Endodermal cell (in vitro differentiated cells): ENCODE results near the gene SPECC1. TPM values are rescaled to one million over a fixed set of nuclear protein-coding genes. Genes with fewer than 3 reads are reported as not detected.

Source experiments
- DNase-seq: peaks from one replicate; pipeline ENCODE4 v3.0.0-alpha.2; 2017
- H3K27ac ChIP-seq: 2 replicates; pipeline ENCODE4 v1.5.1; 2013; ENCODE audit warnings: mild to moderate bottlenecking, low read depth, low read length, moderate library complexity
- H3K27me3 ChIP-seq: 2 replicates; pipeline ENCODE4 v1.6.1; 2013; ENCODE audit warnings: mild to moderate bottlenecking, low read length, moderate library complexity; ENCODE audit not compliant: insufficient read depth, control insufficient read depth, poor library complexity, severe bottlenecking
- H3K36me3 ChIP-seq: 2 replicates; pipeline ENCODE4 v1.7.0; 2013; ENCODE audit warnings: mild to moderate bottlenecking, low read length, moderate library complexity; ENCODE audit not compliant: control insufficient read depth, insufficient read depth
- H3K4me1 ChIP-seq: one replicate; pipeline ENCODE4 v1.7.0; 2013; ENCODE audit warnings: low read length; ENCODE audit not compliant: control insufficient read depth, insufficient read depth
- H3K4me3 ChIP-seq: 2 replicates; pipeline ENCODE4 v1.5.1; 2013; ENCODE audit warnings: mild to moderate bottlenecking, low read length, moderate library complexity
- H3K9ac ChIP-seq: 2 replicates; pipeline ENCODE4 v1.6.1; 2013; ENCODE audit warnings: mild to moderate bottlenecking, low read length, moderate library complexity; ENCODE audit not compliant: poor library complexity, severe bottlenecking; ENCODE audit errors: extremely low read depth
- H3K9me3 ChIP-seq: 2 replicates; pipeline ENCODE4 v1.6.1; 2013; ENCODE audit warnings: mild to moderate bottlenecking, low read length, moderate library complexity; ENCODE audit not compliant: control insufficient read depth
- H3K27ac Mint-ChIP-seq: 2 replicates; pipeline ENCODE4 v1.8.0; 2020; ENCODE audit warnings: mixed read lengths
- H3K27me3 Mint-ChIP-seq: 2 replicates; pipeline ENCODE4 v1.8.0; 2021; ENCODE audit warnings: mild to moderate bottlenecking, mixed read lengths; ENCODE audit not compliant: insufficient read depth
- H3K36me3 Mint-ChIP-seq: 2 replicates; pipeline ENCODE4 v1.8.0; 2020; ENCODE audit warnings: low read depth, mixed read lengths
- H3K4me1 Mint-ChIP-seq: 2 replicates; pipeline ENCODE4 v1.8.0; 2020; ENCODE audit warnings: mixed read lengths
- H3K4me3 Mint-ChIP-seq: 2 replicates; pipeline ENCODE4 v1.8.0; 2020; ENCODE audit warnings: mild to moderate bottlenecking, moderate library complexity, mixed read lengths
- H3K9me3 Mint-ChIP-seq: 2 replicates; pipeline ENCODE4 v1.8.0; 2020; ENCODE audit warnings: mild to moderate bottlenecking, mixed read lengths
- CTCF ChIP-seq: fragments of 200-600 bp; sonication (generic); conservative IDR thresholded peaks from 2 replicates; pipeline ENCODE4 v1.5.0; 2021; ENCODE audit warnings: antibody characterized with exemption, mild to moderate bottlenecking
- WGBS, 2 experiments: methylation state at CpG; one replicate each; pipeline versions ENCODE4 v1.1.5 to v1.1.7; 2013; ENCODE audit warnings: missing lambda C conversion rate in 2 of 2, mixed read lengths in 1 of 2; ENCODE audit not compliant: insufficient coverage in 1 of 2, insufficient read length in 1 of 2; 5-methylcytosine and 5-hydroxymethylcytosine counted together
- total RNA-seq, 2 donors: library from RNA; stranded (reverse); fragmentation: NEBNext Ultra II Directional in 1 of 2; extraction: Animal tissue kit (Norgen Biotek cat#: 25700) in 1 of 2; gene quantifications; 2 replicates in 1 of 2; 3 replicates in 1 of 2; pipeline ENCODE4 v1.2.1, GENCODE V29; 2021

Gene SPECC1
- total RNA-seq, 2 donors from 2014 or later, result 48.7 to 60.6 TPM

GRCh38 chr17:20253323-20253722 lies 244.2 kb downstream of the SPECC1 start:
- Histone ChIP-seq H3K4me3 (no peak overlapping the region), H3K9me3 (peaks cover 15% of the 10 kb centered on the region), H3K36me3 (peaks cover 58% of the 10 kb centered on the region), H3K9ac (no peak overlapping the region), H3K27me3 (no peaks in the 10 kb centered on the region), H3K27ac (no peak overlapping the region), H3K4me1 (no peaks in the 10 kb centered on the region)
- Mint-ChIP-seq H3K27ac (no peak overlapping the region), H3K4me3 (no peak overlapping the region), H3K27me3 (no peaks in the 10 kb centered on the region), H3K4me1 (no peaks in the 10 kb centered on the region), H3K9me3 (peaks cover 5% of the 10 kb centered on the region), H3K36me3 (peaks cover 49% of the 10 kb centered on the region)
- DNase-seq, result no peak
- WGBS, 2 experiments, result 94% methylated on average over 7 of the region's 7 CpGs
- no peak for TF ChIP-seq CTCF

- 96% methylated on average over 2 of the region's 2 CpGs; no CpG with 5 or more reads in 1 of the 2 experiments for WGBS, 2 experiments
- H3K27ac ChIP-seq, result no peak overlapping the region
- H3K9ac ChIP-seq, result no peak overlapping the region
- peaks cover 51% of the 10 kb centered on the region for H3K36me3 ChIP-seq
- no peaks in the 10 kb centered on the region for H3K27me3 Mint-ChIP-seq
- no peaks in the 10 kb centered on the region for H3K4me1 Mint-ChIP-seq
- H3K27ac Mint-ChIP-seq, result no peak overlapping the region
- H3K4me3 Mint-ChIP-seq, result no peak overlapping the region
- no peaks in the 10 kb centered on the region for H3K4me1 ChIP-seq
- no peaks in the 10 kb centered on the region for H3K27me3 ChIP-seq
- H3K9me3 Mint-ChIP-seq, result peaks cover 3% of the 10 kb centered on the region
- no peak for DNase-seq
- no peak for TF ChIP-seq CTCF
- no peak overlapping the region for H3K4me3 ChIP-seq
- H3K36me3 Mint-ChIP-seq, result peaks cover 45% of the 10 kb centered on the region
- H3K9me3 ChIP-seq, result peaks cover 7% of the 10 kb centered on the region
Measured at GRCh38 chr17:20254541-20254940, 245.4 kb downstream of the SPECC1 start.

- H3K9me3 Mint-ChIP-seq, result no peaks in the 10 kb centered on the region
- no peak overlapping the region for H3K9ac ChIP-seq
- WGBS, 2 experiments, result 79 to 80% methylated on average over 1 to 2 of the region's 2 CpGs
- H3K27me3 ChIP-seq, result no peaks in the 10 kb centered on the region
- TF ChIP-seq CTCF, result no peak
- H3K27me3 Mint-ChIP-seq, result no peaks in the 10 kb centered on the region
- no peak overlapping the region for H3K4me3 ChIP-seq
- H3K4me3 Mint-ChIP-seq, result no peak overlapping the region
- H3K4me1 ChIP-seq, result no peaks in the 10 kb centered on the region
- no peaks in the 10 kb centered on the region for H3K4me1 Mint-ChIP-seq
- DNase-seq, result no peak
- H3K9me3 ChIP-seq, result peaks cover 3% of the 10 kb centered on the region
- peaks cover 45% of the 10 kb centered on the region for H3K36me3 ChIP-seq
- H3K36me3 Mint-ChIP-seq, result peaks cover 49% of the 10 kb centered on the region
- no peak overlapping the region for H3K27ac ChIP-seq
- H3K27ac Mint-ChIP-seq, result no peak overlapping the region
Measured at GRCh38 chr17:20256144-20256543, 247.0 kb downstream of the SPECC1 start.
